HL-60 (cell line): Measurements from ENCODE around the gene LGALS3.

ENCODE experiments used
- DNase-seq, 2 experiments: peaks; one replicate each; pipeline ENCODE4 v3.0.0-alpha.2; 2010 to 2020; ENCODE audit warnings: low read depth in 1 of 2, low spot score in 1 of 2
- H3K27ac ChIP-seq: fragments of 250-450 bp; sonication (Bioruptor Pico); replicated peaks from 2 replicates; pipeline ENCODE4 v1.5.1; 2020; ENCODE audit warnings: mild to moderate bottlenecking, moderate library complexity
- H3K27me3 ChIP-seq: fragments of 250-450 bp; sonication (Bioruptor Pico); 2 replicates; pipeline ENCODE4 v1.5.1; 2021; ENCODE audit warnings: mild to moderate bottlenecking, moderate library complexity; ENCODE audit not compliant: insufficient read depth, poor library complexity, severe bottlenecking
- H3K4me3 ChIP-seq: replicated peaks from 2 replicates; pipeline ENCODE4 v1.5.1; 2011; ENCODE audit warnings: mild to moderate bottlenecking, control low read depth, low read length; ENCODE audit not compliant: insufficient read depth
- GABPA ChIP-seq: IDR thresholded peaks from 2 replicates; pipeline ENCODE4 v1.6.1; 2012; ENCODE audit warnings: low read depth
- POLR2AphosphoS5 ChIP-seq: IDR thresholded peaks from 2 replicates; pipeline ENCODE4 v1.6.1; 2012; ENCODE audit warnings: low read depth
- SPI1 ChIP-seq: IDR thresholded peaks from 2 replicates; pipeline ENCODE4 v1.6.1; 2012; ENCODE audit warnings: low read depth, mild to moderate bottlenecking, borderline replicate concordance
- TF ChIP-seq, protein P1 (sequence below): IDR thresholded peaks from 2 replicates; pipeline ENCODE4 v1.6.1; 2012; ENCODE audit warnings: low read depth; ENCODE audit not compliant: insufficient replicate concordance
- TF ChIP-seq, protein P2 (sequence below): IDR thresholded peaks from one replicate; pipeline ENCODE4 v1.5.1; 2011; ENCODE audit warnings: low read length, control low read depth, inconsistent platforms; ENCODE audit not compliant: insufficient read depth

Gene LGALS3

DNA sequence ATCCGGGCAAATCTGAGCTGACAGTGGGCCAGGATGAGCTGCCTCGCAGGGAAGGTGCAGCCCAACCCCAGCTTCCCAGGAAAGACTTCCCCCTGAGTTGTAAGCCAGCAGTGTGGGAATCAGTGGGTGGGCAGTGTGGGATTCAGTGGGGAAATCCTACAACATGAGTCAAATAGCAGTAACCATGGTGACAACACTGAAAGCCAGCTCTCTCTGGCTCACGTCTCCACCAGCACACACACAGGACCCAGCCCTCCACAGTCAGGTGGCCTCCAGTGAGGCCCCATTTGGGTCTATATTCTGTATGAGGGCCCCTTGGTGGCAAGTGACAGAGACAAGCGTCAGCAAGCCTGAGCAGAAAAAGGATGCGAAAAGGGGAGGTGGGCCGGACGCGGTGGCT, 6.0 kb upstream of the LGALS3 start:
- no peaks in the 10 kb centered on the region for H3K27me3 ChIP-seq
- H3K27ac ChIP-seq: no peak overlapping the region
- TF ChIP-seq, protein P1, sequence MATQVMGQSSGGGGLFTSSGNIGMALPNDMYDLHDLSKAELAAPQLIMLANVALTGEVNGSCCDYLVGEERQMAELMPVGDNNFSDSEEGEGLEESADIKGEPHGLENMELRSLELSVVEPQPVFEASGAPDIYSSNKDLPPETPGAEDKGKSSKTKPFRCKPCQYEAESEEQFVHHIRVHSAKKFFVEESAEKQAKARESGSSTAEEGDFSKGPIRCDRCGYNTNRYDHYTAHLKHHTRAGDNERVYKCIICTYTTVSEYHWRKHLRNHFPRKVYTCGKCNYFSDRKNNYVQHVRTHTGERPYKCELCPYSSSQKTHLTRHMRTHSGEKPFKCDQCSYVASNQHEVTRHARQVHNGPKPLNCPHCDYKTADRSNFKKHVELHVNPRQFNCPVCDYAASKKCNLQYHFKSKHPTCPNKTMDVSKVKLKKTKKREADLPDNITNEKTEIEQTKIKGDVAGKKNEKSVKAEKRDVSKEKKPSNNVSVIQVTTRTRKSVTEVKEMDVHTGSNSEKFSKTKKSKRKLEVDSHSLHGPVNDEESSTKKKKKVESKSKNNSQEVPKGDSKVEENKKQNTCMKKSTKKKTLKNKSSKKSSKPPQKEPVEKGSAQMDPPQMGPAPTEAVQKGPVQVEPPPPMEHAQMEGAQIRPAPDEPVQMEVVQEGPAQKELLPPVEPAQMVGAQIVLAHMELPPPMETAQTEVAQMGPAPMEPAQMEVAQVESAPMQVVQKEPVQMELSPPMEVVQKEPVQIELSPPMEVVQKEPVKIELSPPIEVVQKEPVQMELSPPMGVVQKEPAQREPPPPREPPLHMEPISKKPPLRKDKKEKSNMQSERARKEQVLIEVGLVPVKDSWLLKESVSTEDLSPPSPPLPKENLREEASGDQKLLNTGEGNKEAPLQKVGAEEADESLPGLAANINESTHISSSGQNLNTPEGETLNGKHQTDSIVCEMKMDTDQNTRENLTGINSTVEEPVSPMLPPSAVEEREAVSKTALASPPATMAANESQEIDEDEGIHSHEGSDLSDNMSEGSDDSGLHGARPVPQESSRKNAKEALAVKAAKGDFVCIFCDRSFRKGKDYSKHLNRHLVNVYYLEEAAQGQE: no peak
- TF ChIP-seq POLR2AphosphoS5 (no peak), GABPA (no peak)
- TF ChIP-seq, protein P2, sequence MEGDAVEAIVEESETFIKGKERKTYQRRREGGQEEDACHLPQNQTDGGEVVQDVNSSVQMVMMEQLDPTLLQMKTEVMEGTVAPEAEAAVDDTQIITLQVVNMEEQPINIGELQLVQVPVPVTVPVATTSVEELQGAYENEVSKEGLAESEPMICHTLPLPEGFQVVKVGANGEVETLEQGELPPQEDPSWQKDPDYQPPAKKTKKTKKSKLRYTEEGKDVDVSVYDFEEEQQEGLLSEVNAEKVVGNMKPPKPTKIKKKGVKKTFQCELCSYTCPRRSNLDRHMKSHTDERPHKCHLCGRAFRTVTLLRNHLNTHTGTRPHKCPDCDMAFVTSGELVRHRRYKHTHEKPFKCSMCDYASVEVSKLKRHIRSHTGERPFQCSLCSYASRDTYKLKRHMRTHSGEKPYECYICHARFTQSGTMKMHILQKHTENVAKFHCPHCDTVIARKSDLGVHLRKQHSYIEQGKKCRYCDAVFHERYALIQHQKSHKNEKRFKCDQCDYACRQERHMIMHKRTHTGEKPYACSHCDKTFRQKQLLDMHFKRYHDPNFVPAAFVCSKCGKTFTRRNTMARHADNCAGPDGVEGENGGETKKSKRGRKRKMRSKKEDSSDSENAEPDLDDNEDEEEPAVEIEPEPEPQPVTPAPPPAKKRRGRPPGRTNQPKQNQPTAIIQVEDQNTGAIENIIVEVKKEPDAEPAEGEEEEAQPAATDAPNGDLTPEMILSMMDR: no peak
- no peak overlapping the region for H3K4me3 ChIP-seq
- DNase-seq: no peak

DNA sequence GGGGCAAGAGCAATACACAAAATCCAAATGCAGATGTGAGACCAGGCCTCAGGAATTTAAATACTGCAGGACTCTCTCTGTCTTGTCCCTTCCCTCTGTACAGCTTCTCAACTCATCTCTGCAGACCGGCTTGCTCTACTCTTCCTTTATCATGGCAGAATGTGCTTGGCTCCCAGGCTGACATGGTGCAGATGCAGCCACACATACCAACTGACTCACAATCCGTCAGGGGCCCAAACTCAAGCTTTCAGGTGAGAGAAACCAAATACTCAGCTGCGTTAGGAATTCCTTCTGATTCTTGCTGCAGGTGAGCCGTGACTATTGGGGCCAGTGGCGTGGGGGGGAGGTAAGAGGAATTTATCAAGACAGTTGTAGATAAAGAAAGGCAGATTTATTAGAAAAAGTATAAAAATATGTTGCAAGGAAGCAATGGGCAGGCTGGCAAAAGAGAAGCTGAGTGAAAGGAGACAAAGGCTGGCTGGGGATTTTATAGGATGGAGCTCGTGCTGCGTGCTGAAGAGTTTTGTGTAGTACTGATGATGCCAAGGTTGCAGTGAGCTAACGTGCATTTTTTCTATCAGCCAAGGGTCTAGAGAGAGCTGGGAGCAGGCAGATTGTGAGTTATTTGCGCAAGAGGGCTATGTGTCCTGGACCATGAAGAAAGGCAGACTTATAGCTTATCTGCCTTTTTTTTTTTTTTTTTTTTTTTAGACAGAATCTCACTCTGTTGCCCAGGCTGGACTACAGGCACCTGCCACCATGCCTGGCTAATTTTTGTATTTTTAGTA, 5.0 kb upstream of the LGALS3 start:
- Histone ChIP-seq H3K27me3 (no peaks in the 10 kb centered on the region), H3K4me3 (no peak overlapping the region), H3K27ac (no peak overlapping the region)
- no peak for DNase-seq
- no peak for TF ChIP-seq POLR2AphosphoS5
- no peak for TF ChIP-seq GABPA
- TF ChIP-seq, protein P1: no peak
- TF ChIP-seq SPI1: no peak
- TF ChIP-seq, protein P2: no peak

DNA sequence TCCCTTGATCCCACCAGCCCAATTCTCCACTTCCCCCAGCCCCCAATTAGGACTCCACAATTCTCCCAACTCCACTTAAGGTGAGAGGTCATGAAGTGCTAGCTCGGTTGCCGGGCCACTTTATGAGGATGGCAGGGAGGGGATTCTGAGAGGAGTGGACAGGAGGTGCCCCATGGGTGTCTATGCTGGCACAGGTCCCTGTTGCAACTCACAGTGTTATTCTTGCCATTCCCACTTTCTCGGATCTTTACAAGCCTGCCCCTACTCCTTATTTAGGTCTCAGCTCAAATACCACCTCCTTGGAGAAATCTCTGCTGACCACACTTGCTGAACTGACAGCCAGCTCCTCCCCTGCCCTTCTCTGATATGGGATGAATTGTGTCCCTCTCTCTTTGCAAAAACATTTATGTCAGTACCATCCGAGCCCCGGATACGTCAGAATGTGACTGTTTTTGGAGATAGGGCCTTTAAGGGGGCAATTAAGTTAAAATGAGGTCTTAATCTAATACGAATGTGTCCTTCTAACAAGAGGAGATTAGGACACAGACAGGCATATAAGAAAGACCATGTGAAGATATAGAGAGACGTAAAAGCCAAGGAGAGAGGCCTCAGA, 4.2 kb upstream of the LGALS3 start:
- Histone ChIP-seq H3K4me3 (no peak overlapping the region), H3K27ac (peak overlapping the region; percentile 63), H3K27me3 (peaks cover 5% of the 10 kb centered on the region)
- DNase-seq: no peak
- TF ChIP-seq GABPA (no peak), SPI1 (no peak), POLR2AphosphoS5 (no peak)
- TF ChIP-seq, protein P1: no peak
- TF ChIP-seq, protein P2: no peak
